ELR (cell line): ENCODE measurements around the gene PLCL1.
"Not testable (repeated sequence)": the region's sequence is repeated elsewhere in the genome, so short reads cannot be mapped to it uniquely, and the experiment has no call there.

Experiments used
- DNase-seq: peaks from one replicate; pipeline ENCODE4 v3.0.0-alpha.2; 2015; ENCODE audit warnings: low read depth

Gene PLCL1

GRCh38 chr2:198000417-198000816, 196.0 kb downstream of the PLCL1 start:
- no peak for DNase-seq

GRCh38 chr2:198004173-198004572, 199.8 kb downstream of the PLCL1 start:
- DNase-seq = peak; percentile 3

- DNase-seq = no peak
Observed at GRCh38 chr2:198004921-198005829, 200.8 kb downstream of the PLCL1 start.

- DNase-seq = no peak
Observed at GRCh38 chr2:198006733-198007132, 202.3 kb downstream of the PLCL1 start.

- no peak for DNase-seq
Observed at GRCh38 chr2:198008230-198008629, 203.8 kb downstream of the PLCL1 start.

- DNase-seq = no peak
Observed at GRCh38 chr2:198012025-198012424, 207.6 kb downstream of the PLCL1 start.

- DNase-seq = no peak
Observed at GRCh38 chr2:198016243-198016642, 211.8 kb downstream of the PLCL1 start.

GRCh38 chr2:198017068-198017467, 212.7 kb downstream of the PLCL1 start:
- DNase-seq = no peak

- DNase-seq = no peak
Observed at GRCh38 chr2:198028955-198029354, 224.6 kb downstream of the PLCL1 start.

- DNase-seq = not testable (repeated sequence)
Observed at GRCh38 chr2:198029576-198029975, 225.2 kb downstream of the PLCL1 start.

- no peak for DNase-seq
Observed at GRCh38 chr2:198033626-198034025, 229.2 kb downstream of the PLCL1 start.

GRCh38 chr2:198036029-198036879, 231.9 kb downstream of the PLCL1 start:
- DNase-seq = no peak

- no peak for DNase-seq
Observed at GRCh38 chr2:198040835-198041234, 236.4 kb downstream of the PLCL1 start.

- DNase-seq = no peak
Observed at GRCh38 chr2:198042189-198042588, 237.8 kb downstream of the PLCL1 start.

- no peak for DNase-seq
Observed at GRCh38 chr2:198044777-198045176, 240.4 kb downstream of the PLCL1 start.

- no peak for DNase-seq
Observed at GRCh38 chr2:198045227-198045626, 240.8 kb downstream of the PLCL1 start.

GRCh38 chr2:198052741-198053140, 248.3 kb downstream of the PLCL1 start:
- no peak for DNase-seq

GRCh38 chr2:198053148-198053547, 248.8 kb downstream of the PLCL1 start:
- no peak for DNase-seq

GRCh38 chr2:198053776-198054175, 249.4 kb downstream of the PLCL1 start:
- DNase-seq = no peak

- DNase-seq = peak; percentile 41
Observed at GRCh38 chr2:198054299-198054698, 249.9 kb downstream of the PLCL1 start.

- no peak for DNase-seq
Observed at GRCh38 chr2:198055716-198056115, 251.3 kb downstream of the PLCL1 start.

GRCh38 chr2:198056836-198057235, 252.4 kb downstream of the PLCL1 start:
- no peak for DNase-seq

- no peak for DNase-seq
Observed at GRCh38 chr2:198059800-198060199, 255.4 kb downstream of the PLCL1 start.
